Progenitor cell of endocrine pancreas (in vitro differentiated cells): ENCODE data around the gene TMEM200B. TPM values are rescaled to one million over a fixed set of nuclear protein-coding genes. Genes with fewer than 3 reads are reported as not detected.

Experiments used
- DNase-seq: peaks from one replicate; pipeline ENCODE4 v3.0.0; 2021; ENCODE audit warnings: low spot score; ENCODE audit not compliant: unreplicated experiment
- H3K27ac Mint-ChIP-seq: 2 replicates; pipeline ENCODE4 v1.8.0; 2021; ENCODE audit warnings: mild to moderate bottlenecking, moderate library complexity, mixed read lengths
- H3K27me3 Mint-ChIP-seq: 2 replicates; pipeline ENCODE4 v1.8.0; 2021; ENCODE audit warnings: mixed read lengths
- H3K36me3 Mint-ChIP-seq: 2 replicates; pipeline ENCODE4 v1.8.0; 2022; ENCODE audit warnings: mixed read lengths; ENCODE audit not compliant: insufficient read depth
- H3K4me1 Mint-ChIP-seq: 2 replicates; pipeline ENCODE4 v1.8.0; 2021; ENCODE audit warnings: low read depth, mixed read lengths
- H3K4me3 Mint-ChIP-seq: 2 replicates; pipeline ENCODE4 v1.8.0; 2021; ENCODE audit warnings: low read depth, mild to moderate bottlenecking, moderate library complexity, mixed read lengths
- H3K9me3 Mint-ChIP-seq: 2 replicates; pipeline ENCODE4 v1.8.0; 2021; ENCODE audit warnings: low read depth, mixed read lengths
- total RNA-seq: library from RNA; stranded (reverse); gene quantifications from 2 replicates; pipeline ENCODE4 v1.2.1, GENCODE V29; 2021
- TF ChIP-seq, protein P1 (sequence below): fragments of 200-600 bp; sonication (generic); IDR thresholded peaks from one replicate; pipeline ENCODE4 v1.5.0; 2021; ENCODE audit warnings: antibody characterized with exemption, mild to moderate bottlenecking; ENCODE audit not compliant: unreplicated experiment

Gene TMEM200B
- total RNA-seq, 1 donor from 2014 or later = 13.3 TPM

DNA sequence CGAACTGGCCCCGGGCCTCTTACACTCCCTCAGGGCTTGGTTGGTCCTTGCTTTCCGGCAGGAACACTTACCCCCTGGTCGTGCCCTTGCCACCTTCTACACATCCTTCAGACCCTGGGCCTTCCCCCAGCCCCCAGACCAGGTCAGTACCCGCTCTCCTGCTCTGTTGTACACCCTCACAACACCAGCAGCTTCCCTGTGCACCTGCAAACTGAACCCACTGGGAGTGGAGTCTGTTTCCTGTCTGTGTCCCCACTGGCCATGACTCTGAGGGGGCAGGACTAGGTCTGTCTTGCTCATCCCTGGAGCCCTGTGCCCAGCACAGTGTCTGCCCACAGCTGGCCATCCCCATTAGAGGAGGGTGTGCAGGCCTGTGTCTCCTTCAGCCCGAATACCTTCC lies 2.1 kb upstream of the TMEM200B start:
- peak overlapping the region; percentile 96 for H3K27ac Mint-ChIP-seq
- peaks cover under 1% of the 10 kb centered on the region for H3K36me3 Mint-ChIP-seq
- peak overlapping the region; percentile 67 for H3K4me3 Mint-ChIP-seq
- H3K4me1 Mint-ChIP-seq = peaks cover 8% of the 10 kb centered on the region
- peaks cover 8% of the 10 kb centered on the region for H3K27me3 Mint-ChIP-seq
- DNase-seq = no peak
- TF ChIP-seq, protein P1, sequence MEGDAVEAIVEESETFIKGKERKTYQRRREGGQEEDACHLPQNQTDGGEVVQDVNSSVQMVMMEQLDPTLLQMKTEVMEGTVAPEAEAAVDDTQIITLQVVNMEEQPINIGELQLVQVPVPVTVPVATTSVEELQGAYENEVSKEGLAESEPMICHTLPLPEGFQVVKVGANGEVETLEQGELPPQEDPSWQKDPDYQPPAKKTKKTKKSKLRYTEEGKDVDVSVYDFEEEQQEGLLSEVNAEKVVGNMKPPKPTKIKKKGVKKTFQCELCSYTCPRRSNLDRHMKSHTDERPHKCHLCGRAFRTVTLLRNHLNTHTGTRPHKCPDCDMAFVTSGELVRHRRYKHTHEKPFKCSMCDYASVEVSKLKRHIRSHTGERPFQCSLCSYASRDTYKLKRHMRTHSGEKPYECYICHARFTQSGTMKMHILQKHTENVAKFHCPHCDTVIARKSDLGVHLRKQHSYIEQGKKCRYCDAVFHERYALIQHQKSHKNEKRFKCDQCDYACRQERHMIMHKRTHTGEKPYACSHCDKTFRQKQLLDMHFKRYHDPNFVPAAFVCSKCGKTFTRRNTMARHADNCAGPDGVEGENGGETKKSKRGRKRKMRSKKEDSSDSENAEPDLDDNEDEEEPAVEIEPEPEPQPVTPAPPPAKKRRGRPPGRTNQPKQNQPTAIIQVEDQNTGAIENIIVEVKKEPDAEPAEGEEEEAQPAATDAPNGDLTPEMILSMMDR = no peak
- no peaks in the 10 kb centered on the region for H3K9me3 Mint-ChIP-seq

DNA sequence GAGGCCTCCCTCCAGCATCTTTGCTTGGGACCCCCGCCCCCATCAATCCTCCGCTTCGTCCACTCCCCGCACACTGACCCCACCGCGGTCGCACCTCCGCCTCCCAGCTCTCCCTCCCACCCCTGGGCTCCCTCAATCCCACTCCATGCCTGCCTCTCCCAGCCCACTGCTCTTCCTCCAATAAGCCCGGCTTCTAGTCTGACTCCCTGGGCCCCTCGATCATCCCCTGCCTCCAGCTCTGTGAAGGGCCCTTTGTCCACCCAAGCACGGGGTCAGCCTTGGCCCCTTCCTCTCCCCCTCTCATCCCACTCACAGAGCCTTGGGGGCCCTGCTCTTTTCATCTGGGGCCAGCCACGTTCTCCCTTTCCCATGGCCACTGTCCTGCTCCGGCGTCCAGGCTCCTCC lies 1.5 kb upstream of the TMEM200B start:
- Mint-ChIP-seq H3K9me3 (no peaks in the 10 kb centered on the region), H3K4me1 (peaks cover 8% of the 10 kb centered on the region), H3K27me3 (peaks cover 11% of the 10 kb centered on the region), H3K4me3 (peak overlapping the region; percentile 67), H3K27ac (peak overlapping the region; percentile 96), H3K36me3 (peaks cover 1% of the 10 kb centered on the region)
- DNase-seq = no peak
- TF ChIP-seq, protein P1 = no peak

DNA sequence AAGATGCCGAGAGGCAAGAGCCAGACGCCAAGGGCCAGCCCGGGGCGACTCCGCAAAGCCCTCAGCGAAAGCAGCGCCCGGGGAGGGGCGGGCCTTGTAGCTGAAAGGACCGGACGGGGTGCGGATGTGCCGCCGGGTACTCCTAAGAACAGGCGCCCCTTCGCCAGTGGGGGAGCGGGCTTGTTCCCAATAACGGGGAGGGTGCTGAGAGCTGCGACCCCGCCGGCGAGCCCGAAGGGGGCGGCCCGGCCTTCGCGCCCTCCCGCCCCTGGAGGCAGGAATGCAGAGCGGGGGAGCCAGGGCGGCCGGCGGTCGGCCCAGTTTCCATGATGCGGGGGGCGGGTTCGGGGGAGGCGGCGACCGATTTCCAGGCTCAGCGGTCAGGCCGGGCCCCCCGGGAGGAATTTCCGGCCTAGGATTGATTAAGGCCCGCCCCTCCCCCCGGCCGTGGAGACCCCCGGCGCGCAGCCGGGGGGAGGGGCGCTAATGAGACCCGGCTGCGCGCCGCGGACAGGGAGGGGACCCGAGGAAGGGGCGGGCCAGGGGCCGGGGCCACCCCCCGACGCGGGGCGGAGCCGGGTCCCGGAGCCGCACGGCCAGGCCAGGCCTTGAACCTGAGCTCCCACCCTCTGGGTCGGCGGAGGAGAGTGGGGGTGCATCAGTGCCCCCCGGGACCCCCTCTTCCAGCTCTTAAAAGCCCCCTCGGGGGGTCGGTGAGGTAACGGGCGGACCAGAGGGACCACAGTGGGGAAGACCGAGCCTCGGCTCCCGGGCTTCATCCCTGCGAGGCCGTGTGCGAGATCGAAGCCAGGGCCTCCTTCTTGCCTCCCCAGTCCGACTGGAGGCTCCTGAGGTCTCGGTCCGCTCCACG lies 898 bp upstream of the TMEM200B start:
- Mint-ChIP-seq H3K36me3 (peaks cover 4% of the 10 kb centered on the region), H3K4me3 (peak overlapping the region; percentile 70), H3K9me3 (no peaks in the 10 kb centered on the region), H3K4me1 (peaks cover 8% of the 10 kb centered on the region), H3K27ac (peak overlapping the region; percentile 96), H3K27me3 (peaks cover 17% of the 10 kb centered on the region)
- DNase-seq = peak; percentile 85
- TF ChIP-seq, protein P1 = peak; percentile 80

DNA sequence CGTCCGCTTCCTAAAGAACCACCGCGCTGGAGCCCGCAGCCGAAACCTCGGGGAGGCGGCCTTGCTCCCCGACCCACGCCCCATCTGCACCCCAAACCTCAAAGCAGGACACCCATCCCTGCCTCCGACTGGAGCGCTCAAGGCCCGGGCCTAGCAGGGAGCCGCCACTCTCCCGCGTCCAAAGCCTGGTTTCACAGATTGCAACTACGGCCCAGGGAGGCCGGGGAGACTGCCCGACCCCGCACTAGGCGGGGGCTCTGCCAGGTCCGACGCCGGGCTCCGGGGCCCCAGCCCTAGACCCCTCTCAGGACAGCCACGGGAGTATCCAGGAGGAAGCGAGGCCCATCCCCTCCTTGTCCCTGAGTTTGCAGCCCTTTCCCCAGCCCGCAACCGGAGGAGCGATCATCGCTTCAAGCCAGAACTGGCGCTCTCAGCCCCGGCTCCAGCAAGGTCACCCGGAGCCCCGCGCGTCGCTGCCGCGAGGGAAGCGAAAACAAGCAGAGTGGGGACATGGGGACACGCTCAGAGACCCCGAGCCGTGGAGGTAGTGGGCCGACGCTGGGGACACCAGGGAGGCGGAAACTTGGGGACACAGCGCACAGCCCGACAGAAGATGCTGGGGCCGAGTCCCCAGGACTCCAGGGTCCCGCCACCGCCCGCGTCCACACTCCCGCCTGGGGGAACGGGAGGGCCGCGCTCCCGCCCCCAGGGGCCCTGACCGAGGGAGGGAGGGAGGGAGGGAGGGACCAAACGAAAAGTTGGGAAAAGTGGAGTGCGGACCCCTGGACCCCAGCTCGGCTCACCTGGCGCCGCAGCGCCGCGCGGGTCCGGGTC lies 433 bp downstream of the TMEM200B start:
- TF ChIP-seq, protein P1 = no peak
- peak overlapping the region; percentile 74 for H3K27ac Mint-ChIP-seq
- peaks cover 8% of the 10 kb centered on the region for H3K4me1 Mint-ChIP-seq
- peak; percentile 28 for DNase-seq
- no peaks in the 10 kb centered on the region for H3K9me3 Mint-ChIP-seq
- H3K36me3 Mint-ChIP-seq = peaks cover 10% of the 10 kb centered on the region
- H3K4me3 Mint-ChIP-seq = peak overlapping the region; percentile 77
- H3K27me3 Mint-ChIP-seq = peaks cover 17% of the 10 kb centered on the region

DNA sequence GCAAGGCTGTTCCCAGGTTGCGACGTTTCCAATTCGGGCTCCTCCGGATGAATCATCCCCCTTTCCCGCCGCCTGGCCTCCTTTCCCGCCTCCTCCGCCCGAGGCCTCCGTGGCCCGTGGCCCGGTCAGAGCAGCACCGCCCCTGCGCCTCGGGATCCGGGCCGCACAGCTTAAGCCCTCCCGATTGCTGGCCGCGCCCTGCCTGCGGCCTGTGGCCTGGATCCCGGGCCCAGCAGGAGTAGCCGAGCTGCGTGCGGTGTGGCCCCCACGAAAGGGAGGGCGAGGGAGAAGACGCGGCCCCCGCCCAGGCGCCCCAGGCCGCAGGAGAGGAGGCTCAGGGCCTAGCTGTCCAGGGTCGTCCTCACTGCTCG lies 1.0 kb downstream of the TMEM200B start:
- no peak overlapping the region for H3K27ac Mint-ChIP-seq

More for the DNA sequence above, 1.0 kb downstream of the TMEM200B start:
- TF ChIP-seq, protein P1 = no peak
- Mint-ChIP-seq H3K4me3 (peak overlapping the region; percentile 77), H3K36me3 (peaks cover 10% of the 10 kb centered on the region), H3K4me1 (peaks cover 8% of the 10 kb centered on the region), H3K9me3 (no peaks in the 10 kb centered on the region), H3K27me3 (peaks cover 17% of the 10 kb centered on the region)
- peak; percentile 26 for DNase-seq
